ENCODE measurements around the gene ZC3H12A. TPM values are rescaled to one million over a fixed set of nuclear protein-coding genes. Genes with fewer than 3 reads are reported as not detected.

The ZC3H12A gene
- 8.9 and 9.2 TPM in 2 replicates for total RNA-seq (2014; rRNA removed; shearing (Covaris generic))
- polyA plus RNA-seq (2016; fragmentation: Nextera tagmentation; extraction: Ambion mirVana), result 5.0 and 7.1 TPM in 2 replicates

DNA sequence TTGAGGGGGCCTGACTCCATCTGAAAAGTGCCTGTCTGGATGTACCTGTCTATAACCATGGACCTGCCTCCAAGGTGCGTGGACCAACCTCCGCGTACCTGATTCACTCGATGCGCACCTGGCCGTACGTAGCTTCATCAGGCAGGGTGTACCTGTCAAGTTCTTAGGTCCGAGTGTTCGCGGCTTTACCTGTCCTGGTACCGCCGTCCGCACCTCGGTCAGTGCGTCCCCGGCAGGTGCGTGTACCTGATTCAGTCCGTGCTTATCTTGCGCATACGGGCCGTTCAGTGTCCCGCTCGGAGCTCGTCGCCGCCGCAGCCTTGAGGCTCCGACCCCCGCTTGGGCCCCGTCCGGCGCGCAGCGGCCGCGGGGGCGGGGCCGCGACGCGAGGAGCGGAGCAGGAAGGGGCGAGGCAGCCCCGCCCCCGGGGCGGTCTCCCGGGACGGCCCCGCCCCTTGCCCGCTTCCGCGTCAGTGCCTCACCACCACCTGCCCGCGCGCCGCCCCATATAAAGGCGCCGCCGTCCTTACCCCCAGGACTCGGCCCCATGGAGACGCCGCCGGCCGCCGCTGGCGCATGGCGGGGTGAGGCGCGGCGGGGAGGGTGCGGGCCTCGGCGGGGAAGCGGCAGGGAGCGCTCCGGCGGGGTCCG lies at the start of gene ZC3H12A:
Gene ZC3H12A (plus strand): TSS at position 535 of the 651 bp plus-strand sequence. CDS start 917 bp downstream, outside the sequence.
- Histone ChIP-seq H3K9ac (peak within 1 kb of the TSS; percentile 92), H3K9me2 (ENCODE audit: insufficient read depth) (no peaks in the 10 kb centered on the region), H3F3A (ENCODE audit: insufficient read depth) (peaks cover 70% of the 10 kb centered on the region), H4K20me1 (ENCODE audit: insufficient read depth) (no peaks in the 10 kb centered on the region), H3K9me3 (ENCODE audit: low read depth) (no peaks in the 10 kb centered on the region), H3K36me3 (ENCODE audit: low read depth) (no peaks in the 10 kb centered on the region), H3K27ac (peak within 1 kb of the TSS; percentile 98), H3K4me1 (ENCODE audit: insufficient read depth) (peaks cover 69% of the 10 kb centered on the region), H3K4me3 (peak within 1 kb of the TSS; percentile 87), H3K79me2 (ENCODE audit: insufficient read depth) (peaks cover 56% of the 10 kb centered on the region), H3K4me2 (ENCODE audit: unreplicated experiment) (peak within 1 kb of the TSS; percentile 96), H2AFZ (peak within 1 kb of the TSS; percentile 79), H3K27me3 (replicated peaks; ENCODE audit: insufficient read depth) (no peaks in the 10 kb centered on the region)
- TF ChIP-seq EZH2phosphoT487 (IDR thresholded peaks at IDR 0.05; ENCODE audit: insufficient read depth, low read depth) (no peak), EZH2 (IDR thresholded peaks at IDR 0.05; ENCODE audit: insufficient read depth, poor library complexity, severe bottlenecking) (no peak)
- WGBS, 2 experiments (ENCODE audit: low coverage in 1 of 2, low lambda C conversion rate in 2 of 2, missing lambda C conversion rate in 2 of 2), result 1 to 2% methylated on average over 30 to 52 of the region's 78 CpGs
- DNase-seq, result peak; percentile 94
- in situ Hi-C loops (cut with MboI), result no loop called here

DNA sequence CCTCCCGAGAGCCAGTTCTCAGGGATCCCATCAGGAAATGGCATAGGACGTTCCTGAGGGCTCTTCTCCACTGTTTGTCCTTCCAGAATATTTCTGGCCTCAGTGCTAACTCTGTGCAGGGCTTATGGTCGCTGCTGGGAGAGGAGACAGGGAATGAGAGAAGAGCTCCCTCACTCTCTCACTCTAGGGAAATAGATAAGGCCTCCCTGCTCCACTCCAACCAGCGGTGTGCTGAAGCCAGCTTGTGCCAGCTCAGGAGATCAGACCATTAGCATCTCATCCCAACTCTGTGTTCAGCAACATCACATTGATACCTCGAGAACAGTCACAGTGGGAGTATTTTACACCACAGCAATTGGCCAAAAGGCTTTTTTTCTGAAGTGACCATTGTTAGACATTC lies 49.2 kb upstream of the ZC3H12A start:
- Histone ChIP-seq H3K9ac (no peak overlapping the region), H3K27me3 (replicated peaks; ENCODE audit: insufficient read depth) (peaks cover 12% of the 10 kb centered on the region), H3K36me3 (ENCODE audit: low read depth) (no peaks in the 10 kb centered on the region), H3K27ac (no peak overlapping the region), H2AFZ (no peak overlapping the region), H3K79me2 (ENCODE audit: insufficient read depth) (no peaks in the 10 kb centered on the region), H3K9me2 (ENCODE audit: insufficient read depth) (no peaks in the 10 kb centered on the region), H3K4me2 (ENCODE audit: unreplicated experiment) (no peak overlapping the region), H3K4me3 (no peak overlapping the region), H3F3A (ENCODE audit: insufficient read depth) (no peaks in the 10 kb centered on the region), H3K4me1 (ENCODE audit: insufficient read depth) (no peaks in the 10 kb centered on the region), H3K9me3 (ENCODE audit: low read depth) (no peaks in the 10 kb centered on the region), H4K20me1 (ENCODE audit: insufficient read depth) (no peaks in the 10 kb centered on the region)
- no peak for TF ChIP-seq EZH2 (IDR thresholded peaks at IDR 0.05; ENCODE audit: insufficient read depth, poor library complexity, severe bottlenecking)
- no peak for TF ChIP-seq EZH2phosphoT487 (IDR thresholded peaks at IDR 0.05; ENCODE audit: insufficient read depth, low read depth)
- WGBS, 2 experiments (ENCODE audit: low coverage in 1 of 2, low lambda C conversion rate in 2 of 2, missing lambda C conversion rate in 2 of 2), result 9 to 11% methylated on average over 5 of the region's 5 CpGs
- no peak for DNase-seq
- in situ Hi-C loops (cut with MboI), result no loop called here

DNA sequence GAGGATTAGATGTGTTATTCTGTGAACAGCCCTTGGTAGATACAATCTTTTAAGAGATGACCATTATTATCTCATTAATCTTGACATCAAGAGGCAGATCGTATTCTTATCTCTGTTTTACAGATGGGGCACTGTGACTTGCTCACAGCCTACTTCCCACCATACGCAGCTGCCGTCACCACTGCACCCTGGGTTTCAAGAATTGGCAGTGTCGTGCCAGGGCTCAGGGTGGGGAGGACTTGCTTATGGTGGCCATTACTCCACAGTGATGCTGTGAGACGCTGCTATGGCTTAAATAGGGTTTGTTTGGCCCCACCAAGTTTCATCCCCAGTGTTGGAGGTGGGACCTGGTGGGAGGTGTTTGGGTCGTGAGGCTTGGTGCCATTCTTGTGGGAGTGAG lies 45.4 kb upstream of the ZC3H12A start:
- Histone ChIP-seq H3K4me1 (ENCODE audit: insufficient read depth) (no peaks in the 10 kb centered on the region), H3K4me2 (ENCODE audit: unreplicated experiment) (no peak overlapping the region), H3K27me3 (replicated peaks; ENCODE audit: insufficient read depth) (peaks cover 18% of the 10 kb centered on the region), H3K36me3 (ENCODE audit: low read depth) (no peaks in the 10 kb centered on the region), H3F3A (ENCODE audit: insufficient read depth) (no peaks in the 10 kb centered on the region), H3K27ac (no peak overlapping the region), H2AFZ (no peak overlapping the region), H3K9ac (no peak overlapping the region), H4K20me1 (ENCODE audit: insufficient read depth) (no peaks in the 10 kb centered on the region), H3K9me2 (ENCODE audit: insufficient read depth) (no peaks in the 10 kb centered on the region), H3K9me3 (ENCODE audit: low read depth) (no peaks in the 10 kb centered on the region), H3K79me2 (ENCODE audit: insufficient read depth) (no peaks in the 10 kb centered on the region), H3K4me3 (no peak overlapping the region)
- DNase-seq, result no peak
- in situ Hi-C loops (cut with MboI), result no loop called here
- TF ChIP-seq EZH2phosphoT487 (IDR thresholded peaks at IDR 0.05; ENCODE audit: insufficient read depth, low read depth), result no peak
- no peak for TF ChIP-seq EZH2 (IDR thresholded peaks at IDR 0.05; ENCODE audit: insufficient read depth, poor library complexity, severe bottlenecking)
- 26 to 30% methylated on average over 5 to 6 of the region's 6 CpGs for WGBS, 2 experiments (ENCODE audit: low coverage in 1 of 2, low lambda C conversion rate in 2 of 2, missing lambda C conversion rate in 2 of 2)

DNA sequence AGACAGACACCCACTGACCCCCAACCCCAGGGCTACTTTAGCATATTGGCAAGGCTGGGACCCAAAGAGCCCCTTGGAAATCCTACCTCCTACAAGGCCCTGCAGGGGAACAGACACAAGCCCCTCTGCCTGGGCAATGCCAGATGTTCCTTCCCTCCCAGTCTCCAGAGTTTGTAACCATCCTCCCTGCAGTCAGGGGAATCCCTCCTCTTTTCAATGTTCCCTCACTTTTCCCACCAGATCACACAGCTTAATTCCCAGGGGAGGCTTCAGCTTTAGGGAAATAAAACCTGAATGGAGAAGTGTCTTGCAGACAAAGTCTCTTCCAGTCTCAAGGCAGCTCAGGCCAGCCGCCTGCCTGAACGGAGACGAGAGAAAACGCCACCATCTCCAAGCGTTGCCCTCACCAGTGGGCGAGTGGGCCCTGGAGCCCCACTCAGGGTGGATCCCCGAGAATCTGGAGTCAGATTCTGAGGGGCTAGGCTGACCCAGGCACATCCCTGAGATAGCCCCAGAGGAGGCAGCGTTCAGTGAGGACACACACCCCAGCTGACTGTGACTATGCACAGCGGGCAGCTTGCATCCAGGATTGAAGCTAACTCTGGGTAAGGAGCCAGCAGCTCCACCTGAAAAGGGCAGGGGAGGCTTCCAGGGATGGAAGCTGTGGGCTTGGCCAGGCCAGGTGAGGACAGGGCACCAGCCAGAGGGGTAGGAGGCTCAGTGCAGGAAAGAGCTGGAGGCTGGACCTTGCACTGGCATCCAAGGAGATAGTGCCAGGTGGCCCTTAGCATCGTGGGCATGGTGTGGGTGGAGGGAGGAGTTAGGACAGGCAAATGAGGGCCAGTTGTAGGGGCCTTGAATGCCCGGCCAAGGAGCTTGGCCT lies 44.0 kb upstream of the ZC3H12A start:
- DNase-seq, result no peak
- no peak overlapping the region for H3K9ac ChIP-seq
- 32 to 36% methylated on average over 11 of the region's 11 CpGs for WGBS, 2 experiments (ENCODE audit: low coverage in 1 of 2, low lambda C conversion rate in 2 of 2, missing lambda C conversion rate in 2 of 2)
- H3K4me2 ChIP-seq (ENCODE audit: unreplicated experiment), result no peak overlapping the region
- no peak for TF ChIP-seq EZH2 (IDR thresholded peaks at IDR 0.05; ENCODE audit: insufficient read depth, poor library complexity, severe bottlenecking)
- TF ChIP-seq EZH2phosphoT487 (IDR thresholded peaks at IDR 0.05; ENCODE audit: insufficient read depth, low read depth), result no peak
- no peaks in the 10 kb centered on the region for H3K36me3 ChIP-seq (ENCODE audit: low read depth)
- no peak overlapping the region for H2AFZ ChIP-seq
- H4K20me1 ChIP-seq (ENCODE audit: insufficient read depth), result no peaks in the 10 kb centered on the region
- H3K27me3 ChIP-seq (replicated peaks; ENCODE audit: insufficient read depth), result peaks cover 18% of the 10 kb centered on the region
- no peaks in the 10 kb centered on the region for H3K79me2 ChIP-seq (ENCODE audit: insufficient read depth)
- no peak overlapping the region for H3K4me3 ChIP-seq
- no peaks in the 10 kb centered on the region for H3K9me3 ChIP-seq (ENCODE audit: low read depth)
- no peaks in the 10 kb centered on the region for H3K4me1 ChIP-seq (ENCODE audit: insufficient read depth)
- in situ Hi-C loops (cut with MboI), result no loop called here
- H3F3A ChIP-seq (ENCODE audit: insufficient read depth), result no peaks in the 10 kb centered on the region
- no peaks in the 10 kb centered on the region for H3K9me2 ChIP-seq (ENCODE audit: insufficient read depth)
- H3K27ac ChIP-seq, result no peak overlapping the region
